ENCODE measurements around the gene SMOC2. TPM values are rescaled to one million over a fixed set of nuclear protein-coding genes. Genes with fewer than 3 reads are reported as not detected.

The SMOC2 gene
- total RNA-seq, 3 donors from 2014 or later (not counting 1 experiment from before 2014, with no cell fraction given) = not detected

GRCh38 chr6:168628732-168629245, 187.8 kb downstream of the SMOC2 start:
- H3K4me1 Mint-ChIP-seq = peaks cover 0 to 5% of the 10 kb centered on the region in 2 donors
- no peaks in the 10 kb centered on the region for H3K27me3 ChIP-seq (ENCODE audit: control insufficient read depth, insufficient read depth, low read length)
- no peaks in the 10 kb centered on the region for H3K9me3 ChIP-seq (ENCODE audit: control insufficient read depth, insufficient read depth, low read length)
- H3K4me1 ChIP-seq (ENCODE audit: control insufficient read depth, insufficient read depth, low read length) = no peaks in the 10 kb centered on the region
- TF ChIP-seq CTCF (IDR thresholded peaks at IDR 0.05) = no peak
- no peaks in the 10 kb centered on the region for H3K36me3 ChIP-seq (ENCODE audit: control insufficient read depth, insufficient read depth, low read length)
- no peak overlapping the region for H3K27ac ChIP-seq (ENCODE audit: low read length)
- no peak for DNase-seq
- intact Hi-C loops (cut with micrococcal nuclease) = no loop called here
- no peak for ATAC-seq
- H3K36me3 Mint-ChIP-seq = no peaks in the 10 kb centered on the region
- H3K27me3 Mint-ChIP-seq (ENCODE audit: low read depth in 2 of 2) = peaks cover 8 to 21% of the 10 kb centered on the region in 2 donors
- H3K27ac Mint-ChIP-seq = no peak overlapping the region
- no peaks in the 10 kb centered on the region for H3K9me3 Mint-ChIP-seq
- 91% methylated on average over 19 of the region's 19 CpGs for WGBS (ENCODE audit: insufficient coverage)
- no peak overlapping the region for H3K4me3 Mint-ChIP-seq
- H3K4me3 ChIP-seq (ENCODE audit: low read length) = no peak overlapping the region

GRCh38 chr6:168631564-168631963, 190.6 kb downstream of the SMOC2 start:
- no peaks in the 10 kb centered on the region for H3K36me3 Mint-ChIP-seq
- intact Hi-C loops (cut with micrococcal nuclease) = loop anchor here (10.0 kb wide), 1 partner anchor 253 kb away; no protein-coding TSS in a partner anchor
- no peaks in the 10 kb centered on the region for H3K36me3 ChIP-seq (ENCODE audit: control insufficient read depth, insufficient read depth, low read length)
- H3K27me3 Mint-ChIP-seq (ENCODE audit: low read depth in 2 of 2) = peaks cover 8 to 34% of the 10 kb centered on the region in 2 donors
- peaks cover 0 to 13% of the 10 kb centered on the region in 2 donors for H3K4me1 Mint-ChIP-seq
- no peak overlapping the region for H3K4me3 ChIP-seq (ENCODE audit: low read length)
- WGBS (ENCODE audit: insufficient coverage) = 93% methylated on average over 3 of the region's 4 CpGs
- H3K9me3 Mint-ChIP-seq = no peaks in the 10 kb centered on the region
- H3K9me3 ChIP-seq (ENCODE audit: control insufficient read depth, insufficient read depth, low read length) = no peaks in the 10 kb centered on the region
- H3K27ac ChIP-seq (ENCODE audit: low read length) = no peak overlapping the region
- no peaks in the 10 kb centered on the region for H3K27me3 ChIP-seq (ENCODE audit: control insufficient read depth, insufficient read depth, low read length)
- DNase-seq (no peak), ATAC-seq (no peak)
- no peak overlapping the region for H3K4me3 Mint-ChIP-seq
- no peak overlapping the region for H3K27ac Mint-ChIP-seq
- no peaks in the 10 kb centered on the region for H3K4me1 ChIP-seq (ENCODE audit: control insufficient read depth, insufficient read depth, low read length)
- no peak for TF ChIP-seq CTCF (IDR thresholded peaks at IDR 0.05)

GRCh38 chr6:168632694-168633093, 191.7 kb downstream of the SMOC2 start:
- no peaks in the 10 kb centered on the region for H3K36me3 ChIP-seq (ENCODE audit: control insufficient read depth, insufficient read depth, low read length)
- H3K36me3 Mint-ChIP-seq = no peaks in the 10 kb centered on the region
- TF ChIP-seq CTCF (IDR thresholded peaks at IDR 0.05) = no peak
- no peak for ATAC-seq
- no peak overlapping the region for H3K4me3 Mint-ChIP-seq
- no peak for DNase-seq
- peaks cover 8 to 21% of the 10 kb centered on the region in 2 donors for H3K4me1 Mint-ChIP-seq
- intact Hi-C loops (cut with micrococcal nuclease) = loop anchor here (10.0 kb wide), 1 partner anchor 252 kb away; no protein-coding TSS in a partner anchor
- H3K4me3 ChIP-seq (ENCODE audit: low read length) = no peak overlapping the region
- WGBS (ENCODE audit: insufficient coverage) = 74% methylated on average over 3 of the region's 3 CpGs
- H3K27me3 ChIP-seq (ENCODE audit: control insufficient read depth, insufficient read depth, low read length) = no peaks in the 10 kb centered on the region
- no peak overlapping the region for H3K27ac ChIP-seq (ENCODE audit: low read length)
- H3K27me3 Mint-ChIP-seq (ENCODE audit: low read depth in 2 of 2) = peaks cover 10 to 34% of the 10 kb centered on the region in 2 donors
- H3K27ac Mint-ChIP-seq = no peak overlapping the region
- H3K4me1 ChIP-seq (ENCODE audit: control insufficient read depth, insufficient read depth, low read length) = no peaks in the 10 kb centered on the region
- no peaks in the 10 kb centered on the region for H3K9me3 Mint-ChIP-seq
- H3K9me3 ChIP-seq (ENCODE audit: control insufficient read depth, insufficient read depth, low read length) = no peaks in the 10 kb centered on the region
